Measurements from ENCODE around the gene RFC1.

The RFC1 gene

GRCh38 chr4:39263895-39264294 lies 102.3 kb downstream of the RFC1 start:
- H3K27ac ChIP-seq (replicated peaks): no peak overlapping the region
- no peaks in the 10 kb centered on the region for H3K27me3 ChIP-seq (ENCODE audit: insufficient read depth, poor library complexity, severe bottlenecking)
- no peak for DNase-seq (ENCODE audit: low read depth in 1 of 2, low spot score in 1 of 2)
- H3K4me3 ChIP-seq (replicated peaks; ENCODE audit: insufficient read depth, low read length): no peak overlapping the region
- TF ChIP-seq SPI1 (IDR thresholded peaks at IDR 0.05; ENCODE audit: borderline replicate concordance, low read depth) (no peak), CTCF (IDR thresholded peaks at IDR 0.05; ENCODE audit: insufficient read depth, low read length) (no peak), POLR2AphosphoS5 (IDR thresholded peaks at IDR 0.05; ENCODE audit: low read depth) (no peak), GABPA (IDR thresholded peaks at IDR 0.05; ENCODE audit: low read depth) (no peak), REST (IDR thresholded peaks at IDR 0.05; ENCODE audit: insufficient replicate concordance, low read depth) (no peak)

GRCh38 chr4:39259571-39260330 lies 106.4 kb downstream of the RFC1 start:
- TF ChIP-seq SPI1 (IDR thresholded peaks at IDR 0.05; ENCODE audit: borderline replicate concordance, low read depth) (no peak), REST (IDR thresholded peaks at IDR 0.05; ENCODE audit: insufficient replicate concordance, low read depth) (no peak), GABPA (IDR thresholded peaks at IDR 0.05; ENCODE audit: low read depth) (no peak), POLR2AphosphoS5 (IDR thresholded peaks at IDR 0.05; ENCODE audit: low read depth) (no peak), CTCF (IDR thresholded peaks at IDR 0.05; ENCODE audit: insufficient read depth, low read length) (no peak)
- Histone ChIP-seq H3K27ac (replicated peaks) (no peak overlapping the region), H3K27me3 (ENCODE audit: insufficient read depth, poor library complexity, severe bottlenecking) (no peaks in the 10 kb centered on the region), H3K4me3 (replicated peaks; ENCODE audit: insufficient read depth, low read length) (no peak overlapping the region)
- no peak for DNase-seq (ENCODE audit: low read depth in 1 of 2, low spot score in 1 of 2)

GRCh38 chr4:39256436-39256835 lies 109.7 kb downstream of the RFC1 start:
- H3K27me3 ChIP-seq (ENCODE audit: insufficient read depth, poor library complexity, severe bottlenecking): no peaks in the 10 kb centered on the region
- DNase-seq (ENCODE audit: low read depth in 1 of 2, low spot score in 1 of 2): no peak
- no peak for TF ChIP-seq POLR2AphosphoS5 (IDR thresholded peaks at IDR 0.05; ENCODE audit: low read depth)
- TF ChIP-seq GABPA (IDR thresholded peaks at IDR 0.05; ENCODE audit: low read depth): no peak
- no peak for TF ChIP-seq CTCF (IDR thresholded peaks at IDR 0.05; ENCODE audit: insufficient read depth, low read length)
- no peak for TF ChIP-seq SPI1 (IDR thresholded peaks at IDR 0.05; ENCODE audit: borderline replicate concordance, low read depth)
- TF ChIP-seq REST (IDR thresholded peaks at IDR 0.05; ENCODE audit: insufficient replicate concordance, low read depth): no peak
- H3K4me3 ChIP-seq (replicated peaks; ENCODE audit: insufficient read depth, low read length): no peak overlapping the region
- H3K27ac ChIP-seq (replicated peaks): no peak overlapping the region

All from HL-60 (cell line).